CD14-positive monocyte (primary cell): ENCODE results near the gene STK32A. TPM values are rescaled to one million over a fixed set of nuclear protein-coding genes. Genes with fewer than 3 reads are reported as not detected.

Experiments
- DNase-seq, 3 donors: peaks; one replicate each; pipeline ENCODE4 v3.0.0-alpha.2; 2011 to 2022
- H2AFZ ChIP-seq: 2 replicates; pipeline ENCODE4 v1.6.0; 2012; ENCODE audit warnings: mild to moderate bottlenecking, low read depth, low read length, inconsistent platforms; ENCODE audit not compliant: insufficient read depth, poor library complexity, severe bottlenecking
- H3K27ac ChIP-seq, 2 donors: 1 replicate in 1 of 2; 2 replicates in 1 of 2; pipeline ENCODE4 v1.5.1; 2012 to 2013; ENCODE audit warnings: low read length in 2 of 2, control low read depth in 1 of 2, inconsistent platforms in 1 of 2, low read depth in 1 of 2, mild to moderate bottlenecking in 1 of 2
- H3K27me3 ChIP-seq, 2 donors: one replicate each; pipeline versions ENCODE4 v1.6.0 to v1.6.1; 2011 to 2013; ENCODE audit warnings: low read length in 2 of 2; ENCODE audit not compliant: control insufficient read depth in 2 of 2, insufficient read depth in 2 of 2
- H3K36me3 ChIP-seq, 2 donors: replicated peaks in 1 of 2; 1 replicate in 1 of 2; 2 replicates in 1 of 2; pipeline versions ENCODE4 v1.5.1 to v1.6.1; 2012 to 2013; ENCODE audit warnings: low read length in 2 of 2, control low read depth in 1 of 2, inconsistent platforms in 1 of 2, mild to moderate bottlenecking in 1 of 2; ENCODE audit not compliant: insufficient read depth in 2 of 2, control insufficient read depth in 1 of 2
- H3K4me1 ChIP-seq, 2 donors: 1 replicate in 1 of 2; 2 replicates in 1 of 2; pipeline versions ENCODE4 v1.5.1 to v1.6.1; 2012 to 2013; ENCODE audit warnings: low read length in 2 of 2, control low read depth in 1 of 2, inconsistent platforms in 1 of 2, mild to moderate bottlenecking in 1 of 2, moderate library complexity in 1 of 2; ENCODE audit not compliant: insufficient read depth in 2 of 2, control insufficient read depth in 1 of 2
- H3K4me2 ChIP-seq: replicated peaks from 2 replicates; pipeline ENCODE3; 2012; ENCODE audit warnings: low read length, moderate library complexity, mild to moderate bottlenecking; ENCODE audit not compliant: poor library complexity, severe bottlenecking; ENCODE audit errors: extremely low read depth
- H3K4me3 ChIP-seq, 3 experiments: fragments of 200-600 bp in 1 of 3; sonication (generic) in 1 of 3; replicated peaks in 1 of 3; 1 replicate in 2 of 3; 2 replicates in 1 of 3; pipeline ENCODE4 v1.5.1; 2011 to 2013; ENCODE audit warnings: low read length in 3 of 3, mild to moderate bottlenecking in 3 of 3, control low read depth in 2 of 3, low read depth in 2 of 3, inconsistent platforms in 1 of 3, moderate library complexity in 1 of 3
- H3K79me2 ChIP-seq: 2 replicates; pipeline ENCODE4 v1.6.0; 2012; ENCODE audit warnings: mild to moderate bottlenecking, control low read depth, inconsistent platforms, low read length, moderate library complexity; ENCODE audit not compliant: insufficient read depth
- H3K9ac ChIP-seq: 2 replicates; pipeline ENCODE4 v1.6.0; 2017; ENCODE audit warnings: low read length, mild to moderate bottlenecking; ENCODE audit not compliant: insufficient read depth, poor library complexity, severe bottlenecking
- H3K9me3 ChIP-seq, 2 donors: replicated peaks in 1 of 2; 1 replicate in 1 of 2; 2 replicates in 1 of 2; pipeline versions ENCODE4 v1.5.1 to v1.6.1; 2012 to 2013; ENCODE audit warnings: low read length in 2 of 2, control low read depth in 1 of 2; ENCODE audit not compliant: control insufficient read depth in 1 of 2, insufficient read depth in 1 of 2
- H4K20me1 ChIP-seq: 2 replicates; pipeline ENCODE4 v1.6.0; 2012; ENCODE audit warnings: mild to moderate bottlenecking, low read length, control low read depth, moderate library complexity; ENCODE audit not compliant: insufficient read depth
- H3K27ac Mint-ChIP-seq, 7 donors: one replicate each; pipeline ENCODE4 v1.8.0; 2020; ENCODE audit warnings: mild to moderate bottlenecking in 7 of 7, mixed read lengths in 7 of 7, moderate library complexity in 6 of 7, inconsistent platforms in 2 of 7
- H3K27me3 Mint-ChIP-seq, 3 donors: one replicate each; pipeline ENCODE4 v1.8.0; 2021 to 2022; ENCODE audit warnings: low read depth in 3 of 3, mild to moderate bottlenecking in 3 of 3, mixed read lengths in 3 of 3, moderate library complexity in 3 of 3, inconsistent platforms in 1 of 3
- H3K36me3 Mint-ChIP-seq, 2 donors: one replicate each; pipeline ENCODE4 v1.8.0; 2020; ENCODE audit warnings: mixed read lengths in 2 of 2, inconsistent platforms in 1 of 2, mild to moderate bottlenecking in 1 of 2
- H3K4me1 Mint-ChIP-seq: one replicate; pipeline ENCODE4 v1.8.0; 2020; ENCODE audit warnings: mild to moderate bottlenecking, mixed read lengths
- H3K4me3 Mint-ChIP-seq, 2 donors: one replicate each; pipeline ENCODE4 v1.8.0; 2020; ENCODE audit warnings: mild to moderate bottlenecking in 2 of 2, mixed read lengths in 2 of 2, moderate library complexity in 1 of 2
- H3K9me3 Mint-ChIP-seq, 7 donors: one replicate each; pipeline ENCODE4 v1.8.0; 2020 to 2022; ENCODE audit warnings: mixed read lengths in 7 of 7, mild to moderate bottlenecking in 6 of 7, moderate library complexity in 6 of 7, inconsistent platforms in 2 of 7
- CTCF ChIP-seq: fragments of 200-600 bp; IDR thresholded peaks from one replicate; pipeline ENCODE4 v1.8.0; 2022; ENCODE audit warnings: antibody characterized with exemption, mild to moderate bottlenecking
- WGBS: methylation state at CpG from one replicate; pipeline ENCODE4 v1.1.5; 2013; ENCODE audit warnings: missing lambda C conversion rate; ENCODE audit not compliant: insufficient coverage; 5-methylcytosine and 5-hydroxymethylcytosine counted together
- intact Hi-C, 2 donors: fragments of 100-400 bp; cut with micrococcal nuclease; formaldehyde crosslinking; loops; one replicate each; pipeline versions ENCODE4 v1.15.0 to v1.15.1; 2023
- polyA plus RNA-seq, 3 donors: library from polyadenylated mRNA; depleted of rRNA in 1 of 3; unstranded in 2 of 3; stranded (reverse) in 1 of 3; fragments of 300-500 nt in 2 of 3; fragments of >200 nt in 1 of 3; fragmentation: Illumina TruSeq in 2 of 3; gene quantifications; 1 replicate in 2 of 3; 2 replicates in 1 of 3; pipeline ENCODE4 v1.2.3, GENCODE V29; 2012 to 2021

Gene STK32A
- polyA plus RNA-seq, 3 donors: not detected

- Histone ChIP-seq H3K9ac (no peak overlapping the region), H3K4me1 (no peaks in the 10 kb centered on the region), H3K27ac (no peak overlapping the region), H4K20me1 (no peaks in the 10 kb centered on the region), H3K79me2 (no peaks in the 10 kb centered on the region), H3K27me3 (peaks cover 0 to 3% of the 10 kb centered on the region in 2 donors), H2AFZ (no peak overlapping the region), H3K9me3 (no peaks in the 10 kb centered on the region), H3K36me3 (no peaks in the 10 kb centered on the region), H3K4me2 (no peak overlapping the region), H3K4me3 (no peak overlapping the region)
- peak overlapping the region in 1 of 2 donors; percentile 32 for H3K4me3 Mint-ChIP-seq
- no peaks in the 10 kb centered on the region for H3K36me3 Mint-ChIP-seq
- H3K27ac Mint-ChIP-seq: no peak overlapping the region
- peaks cover 0 to 8% (median 3%) of the 10 kb centered on the region in 7 donors for H3K9me3 Mint-ChIP-seq
- H3K4me1 Mint-ChIP-seq: no peaks in the 10 kb centered on the region
- TF ChIP-seq CTCF: no peak
- intact Hi-C loops: no loop called here
- WGBS: 100% methylated on average over 1 of the region's 15 CpGs
- DNase-seq: no peak
- H3K27me3 Mint-ChIP-seq: peaks cover 0 to 4% (median 4%) of the 10 kb centered on the region in 3 donors
These were observed 8.3 kb upstream of the STK32A start for GRCh38 chr5:147226512-147226911.

- TF ChIP-seq CTCF: no peak
- Histone ChIP-seq H3K27me3 (peaks cover 42 to 57% of the 10 kb centered on the region in 2 donors), H3K4me1 (no peaks in the 10 kb centered on the region), H3K9me3 (peaks cover 0 to 11% of the 10 kb centered on the region in 2 donors), H4K20me1 (no peaks in the 10 kb centered on the region), H3K79me2 (no peaks in the 10 kb centered on the region), H3K36me3 (no peaks in the 10 kb centered on the region), H3K27ac (no peak overlapping the region), H3K4me3 (peak overlapping the region in 1 of 3 experiments; percentile 32), H2AFZ (no peak overlapping the region), H3K4me2 (peak overlapping the region; percentile 39), H3K9ac (no peak overlapping the region)
- DNase-seq: no peak
- WGBS: 0% methylated on average over 12 of the region's 32 CpGs
- intact Hi-C loops: no loop called here
- H3K36me3 Mint-ChIP-seq: no peaks in the 10 kb centered on the region
- H3K4me3 Mint-ChIP-seq: peak overlapping the region in 1 of 2 donors; percentile 67
- H3K9me3 Mint-ChIP-seq: peaks cover 0 to 3% (median 0%) of the 10 kb centered on the region in 7 donors
- H3K4me1 Mint-ChIP-seq: peaks cover 4% of the 10 kb centered on the region
- peaks cover 31 to 52% (median 36%) of the 10 kb centered on the region in 3 donors for H3K27me3 Mint-ChIP-seq
- H3K27ac Mint-ChIP-seq: no peak overlapping the region
These were observed 494 bp upstream of the STK32A start for GRCh38 chr5:147234239-147234824.
